Activated CD4-positive, alpha-beta T cell treated with anti-CD3 and anti-CD28 coated beads, Interleukin-2, amount 50 U/mL, for 48 hours (primary cell): ENCODE data around the gene RASSF5.
"Not testable (repeated sequence)": the region's sequence is repeated elsewhere in the genome, so short reads cannot be mapped to it uniquely, and the experiment has no call there.

Experiments
- DNase-seq, 2 experiments: peaks; one replicate each; pipeline ENCODE4 v3.0.0-alpha.2; 2020

Gene RASSF5

GRCh38 chr1:206590025-206590758 is 82.9 kb downstream of the RASSF5 start:
- DNase-seq, result peak; percentile 56 to 67

GRCh38 chr1:206591226-206591625 is 83.9 kb downstream of the RASSF5 start:
- no peak for DNase-seq

GRCh38 chr1:206591696-206592095 is 84.4 kb downstream of the RASSF5 start:
- no peak for DNase-seq

GRCh38 chr1:206593351-206593925 is 86.1 kb downstream of the RASSF5 start:
- no peak for DNase-seq

- DNase-seq, result no peak
Measured at GRCh38 chr1:206595581-206596318, 88.4 kb downstream of the RASSF5 start.

GRCh38 chr1:206596319-206596666 is 89.0 kb downstream of the RASSF5 start:
- no peak for DNase-seq

GRCh38 chr1:206600527-206600926 is 93.2 kb downstream of the RASSF5 start:
- no peak for DNase-seq

GRCh38 chr1:206604861-206605260 is 97.5 kb downstream of the RASSF5 start:
- no peak for DNase-seq

GRCh38 chr1:206606867-206607266 is 99.5 kb downstream of the RASSF5 start:
- DNase-seq, result no peak

- peak; percentile 66 to 73 for DNase-seq
Measured at GRCh38 chr1:206608108-206608698, 100.9 kb downstream of the RASSF5 start.

GRCh38 chr1:206609229-206609991 is 102.1 kb downstream of the RASSF5 start:
- DNase-seq, result no peak

GRCh38 chr1:206612129-206612876 is 105.0 kb downstream of the RASSF5 start, which contains the start of gene EIF2D:
EIF2D (minus strand) TSS chr1:206612465; CDS start chr1:206612342, 123 bp downstream.
- DNase-seq, result peak; percentile 96

GRCh38 chr1:206626396-206626795 is 119.1 kb downstream of the RASSF5 start:
- DNase-seq, result not testable (repeated sequence)

- DNase-seq, result no peak
Measured at GRCh38 chr1:206628916-206629315, 121.6 kb downstream of the RASSF5 start.

GRCh38 chr1:206631085-206631509 is 123.8 kb downstream of the RASSF5 start:
- peak in 1 of 2 experiments; percentile 19 for DNase-seq

- DNase-seq, result no peak
Measured at GRCh38 chr1:206633708-206634121, 126.4 kb downstream of the RASSF5 start.

- peak; percentile 88 to 89 for DNase-seq
Measured at GRCh38 chr1:206634365-206635079, 127.2 kb downstream of the RASSF5 start.

- DNase-seq, result peak; percentile 94 to 96
Measured at GRCh38 chr1:206635080-206635977, 128.0 kb downstream of the RASSF5 start, which contains the start of gene DYRK3. DYRK3 (plus strand) TSS chr1:206635536; CDS start chr1:206635704, 168 bp downstream.

GRCh38 chr1:206635978-206636345 is 128.6 kb downstream of the RASSF5 start:
- no peak for DNase-seq

GRCh38 chr1:206636671-206637070 is 129.3 kb downstream of the RASSF5 start:
- DNase-seq, result no peak
